ENCODE results near the gene XPO6.
"Not testable (repeated sequence)": the region's sequence is repeated elsewhere in the genome, so short reads cannot be mapped to it uniquely, and the experiment has no call there.

The XPO6 gene

DNA sequence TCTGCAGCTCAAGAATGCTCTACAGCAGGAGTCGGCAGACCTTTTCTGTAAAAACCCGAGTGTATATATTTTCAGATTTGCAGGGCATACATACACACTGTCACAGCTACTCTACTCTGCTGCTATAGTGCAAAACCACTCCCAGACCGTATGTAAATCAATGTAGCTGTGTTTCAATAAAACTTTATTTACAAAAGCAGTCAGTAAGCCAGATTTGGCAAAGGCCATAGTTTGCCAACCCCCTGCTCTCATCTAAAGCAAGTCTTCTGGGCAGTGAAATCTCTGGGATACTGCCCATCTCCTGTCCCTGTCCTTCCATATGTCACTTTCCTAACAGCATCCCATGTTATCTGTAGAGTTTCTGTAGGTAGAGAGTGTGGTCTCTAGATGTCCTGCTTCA, 91.0 kb downstream of the XPO6 start:
- TF ChIP-seq, protein P1, sequence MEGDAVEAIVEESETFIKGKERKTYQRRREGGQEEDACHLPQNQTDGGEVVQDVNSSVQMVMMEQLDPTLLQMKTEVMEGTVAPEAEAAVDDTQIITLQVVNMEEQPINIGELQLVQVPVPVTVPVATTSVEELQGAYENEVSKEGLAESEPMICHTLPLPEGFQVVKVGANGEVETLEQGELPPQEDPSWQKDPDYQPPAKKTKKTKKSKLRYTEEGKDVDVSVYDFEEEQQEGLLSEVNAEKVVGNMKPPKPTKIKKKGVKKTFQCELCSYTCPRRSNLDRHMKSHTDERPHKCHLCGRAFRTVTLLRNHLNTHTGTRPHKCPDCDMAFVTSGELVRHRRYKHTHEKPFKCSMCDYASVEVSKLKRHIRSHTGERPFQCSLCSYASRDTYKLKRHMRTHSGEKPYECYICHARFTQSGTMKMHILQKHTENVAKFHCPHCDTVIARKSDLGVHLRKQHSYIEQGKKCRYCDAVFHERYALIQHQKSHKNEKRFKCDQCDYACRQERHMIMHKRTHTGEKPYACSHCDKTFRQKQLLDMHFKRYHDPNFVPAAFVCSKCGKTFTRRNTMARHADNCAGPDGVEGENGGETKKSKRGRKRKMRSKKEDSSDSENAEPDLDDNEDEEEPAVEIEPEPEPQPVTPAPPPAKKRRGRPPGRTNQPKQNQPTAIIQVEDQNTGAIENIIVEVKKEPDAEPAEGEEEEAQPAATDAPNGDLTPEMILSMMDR (IDR thresholded peaks at IDR 0.05; ENCODE audit: control extremely low read depth, extremely low read depth, low read depth, missing control alignments) = no peak
- ChIA-PET CTCF (interaction anchor here (1.3 kb wide), 1 partner anchor 13 kb away, joined by 3 read pairs; no protein-coding TSS in a partner anchor), POLR2A (no interaction called here)
- DNase-seq (ENCODE audit: extremely low spot score) = no peak

DNA sequence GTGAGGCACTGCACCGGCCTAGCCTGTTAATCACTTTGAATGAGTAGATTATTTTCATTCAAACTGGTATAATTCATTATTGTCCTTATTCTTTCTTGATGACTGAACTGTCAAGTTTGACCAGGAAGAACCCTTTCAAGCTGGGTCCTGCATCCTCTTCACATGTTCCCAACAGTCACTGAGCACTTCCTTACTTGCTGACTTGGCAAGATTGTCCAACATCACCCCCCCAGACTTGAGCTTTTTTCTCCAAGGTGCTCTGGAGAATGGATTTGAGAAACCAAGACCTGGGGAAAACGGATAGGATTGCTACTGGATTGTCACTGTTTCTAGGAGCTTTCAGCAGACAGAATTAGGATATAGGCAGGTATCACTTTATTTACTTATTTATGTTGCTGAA, 93.1 kb downstream of the XPO6 start:
- CTCF ChIA-PET = no interaction called here
- POLR2A ChIA-PET = no interaction called here
- no peak for DNase-seq (ENCODE audit: extremely low spot score)
- TF ChIP-seq, protein P1 (IDR thresholded peaks at IDR 0.05; ENCODE audit: control extremely low read depth, extremely low read depth, low read depth, missing control alignments) = no peak

DNA sequence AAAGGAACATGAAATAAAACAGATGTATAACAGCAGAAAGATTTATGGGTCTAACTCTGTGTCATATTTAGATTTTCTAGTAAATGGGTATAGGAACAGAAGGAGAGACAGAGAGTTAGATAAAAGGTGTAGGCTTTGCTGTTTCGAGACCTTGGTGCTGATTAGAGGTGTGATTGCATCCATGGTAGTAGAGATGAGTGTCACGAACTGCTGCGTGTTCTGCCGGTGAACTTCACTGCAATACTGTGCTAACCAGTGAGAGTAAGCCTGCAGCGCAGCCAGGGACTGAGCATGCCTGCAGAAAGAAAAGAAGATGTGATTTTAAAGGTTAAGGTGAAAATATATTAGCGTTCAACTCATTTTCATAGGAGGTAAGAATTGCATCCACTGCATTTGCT, 94.6 kb downstream of the XPO6 start:
- CTCF ChIA-PET = no interaction called here
- TF ChIP-seq, protein P1 (IDR thresholded peaks at IDR 0.05; ENCODE audit: control extremely low read depth, extremely low read depth, low read depth, missing control alignments) = no peak
- no peak for DNase-seq (ENCODE audit: extremely low spot score)
- POLR2A ChIA-PET = no interaction called here

DNA sequence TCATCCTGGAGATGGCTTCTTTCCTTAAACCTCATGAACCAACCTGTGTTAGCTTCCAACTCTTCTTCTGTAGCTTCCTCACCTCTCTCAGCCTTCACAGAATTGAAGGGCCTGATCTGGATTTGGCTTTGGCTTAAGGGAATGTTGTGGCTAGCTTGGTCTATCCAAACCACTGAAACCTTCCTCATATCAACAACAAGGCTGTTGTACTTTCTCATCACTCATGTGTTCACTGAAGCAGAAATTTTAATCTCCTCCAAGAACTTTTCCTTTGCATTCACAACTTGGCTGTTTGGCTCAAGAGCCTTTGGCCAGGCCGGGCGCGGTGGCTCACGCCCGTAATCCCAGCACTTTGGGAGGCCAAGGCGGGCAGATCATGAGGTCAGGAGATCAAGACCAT, 95.9 kb downstream of the XPO6 start:
- CTCF ChIA-PET = interaction anchor here (1.2 kb wide), 1 partner anchor 18 kb away, joined by 3 read pairs; no protein-coding TSS in a partner anchor
- POLR2A ChIA-PET; DNase-seq (ENCODE audit: extremely low spot score): not testable (repeated sequence)

DNA sequence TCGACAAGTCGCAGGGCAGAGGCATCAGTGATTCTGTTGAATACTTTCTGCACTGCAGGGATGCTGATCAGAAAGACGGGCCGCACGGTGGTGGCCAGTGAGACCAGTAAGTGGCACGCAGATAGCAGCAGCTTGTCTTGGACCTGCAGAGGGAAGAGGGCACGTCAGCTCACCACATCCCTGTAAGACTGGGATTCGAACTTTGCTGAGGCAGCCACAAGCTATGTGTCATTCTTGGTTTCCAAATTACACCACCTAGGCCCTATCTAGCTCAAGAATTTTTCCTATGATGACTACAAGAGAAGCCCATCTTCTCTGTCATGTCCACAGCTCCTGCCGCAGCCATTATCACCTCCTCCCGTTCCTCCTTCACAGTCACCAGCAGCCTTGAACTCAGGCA, 98.9 kb downstream of the XPO6 start:
- ChIA-PET POLR2A (no interaction called here), CTCF (interaction anchor here (0.9 to 1.7 kb wide), 4 partner anchors 10 to 42 kb away, joined by 3 to 6 read pairs (median 3); no protein-coding TSS in a partner anchor)
- TF ChIP-seq, protein P1 (IDR thresholded peaks at IDR 0.05; ENCODE audit: control extremely low read depth, extremely low read depth, low read depth, missing control alignments) = no peak
- DNase-seq (ENCODE audit: extremely low spot score) = no peak

DNA sequence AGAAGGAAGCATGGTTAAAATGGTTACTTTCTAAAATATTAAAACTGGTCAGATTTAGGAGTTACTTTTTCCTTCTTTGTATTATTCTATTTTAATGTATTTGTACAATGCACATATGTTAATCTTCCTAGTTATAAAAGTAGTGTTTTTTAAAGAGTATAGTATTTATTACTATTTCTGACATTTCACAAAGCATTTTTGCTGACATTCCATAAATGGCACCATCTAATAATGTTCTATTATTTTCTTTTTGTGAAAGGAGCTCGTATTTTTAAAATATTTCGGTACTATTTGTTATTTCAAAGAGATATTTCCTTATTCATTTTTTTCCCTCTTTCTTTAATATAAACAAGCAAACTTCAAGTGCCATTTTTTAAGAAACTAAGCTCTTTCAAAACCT, 100.8 kb downstream of the XPO6 start:
- ChIA-PET POLR2A (no interaction called here), CTCF (no interaction called here)
- TF ChIP-seq, protein P1 (IDR thresholded peaks at IDR 0.05; ENCODE audit: control extremely low read depth, extremely low read depth, low read depth, missing control alignments) = no peak
- DNase-seq (ENCODE audit: extremely low spot score) = no peak

DNA sequence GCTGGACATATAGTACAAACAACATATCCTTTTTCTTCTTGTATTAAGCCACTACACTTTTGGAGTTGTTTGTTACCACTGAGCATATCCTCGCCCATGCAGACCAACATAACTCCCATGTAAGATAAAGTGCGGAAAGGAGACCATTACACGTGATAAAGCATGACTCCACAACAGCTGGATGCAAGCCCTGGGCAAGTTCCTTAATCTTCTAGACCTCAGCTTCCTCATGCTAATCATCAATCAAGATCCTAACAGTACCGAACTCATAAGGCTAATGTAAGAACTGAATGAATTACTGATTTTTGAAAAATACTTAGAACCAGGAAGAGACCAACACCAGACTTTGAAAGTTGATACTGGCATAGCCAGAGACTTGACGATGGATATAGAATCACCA, 101.3 kb downstream of the XPO6 start:
- CTCF ChIA-PET = no interaction called here
- TF ChIP-seq, protein P1 (IDR thresholded peaks at IDR 0.05; ENCODE audit: control extremely low read depth, extremely low read depth, low read depth, missing control alignments) = no peak
- POLR2A ChIA-PET = no interaction called here
- no peak for DNase-seq (ENCODE audit: extremely low spot score)
